ENCODE results near the gene TEX2.

Gene TEX2

GRCh38 chr17:64110379-64111152 lies 152.5 kb downstream of the TEX2 start:
- no peak for DNase-seq

DNA sequence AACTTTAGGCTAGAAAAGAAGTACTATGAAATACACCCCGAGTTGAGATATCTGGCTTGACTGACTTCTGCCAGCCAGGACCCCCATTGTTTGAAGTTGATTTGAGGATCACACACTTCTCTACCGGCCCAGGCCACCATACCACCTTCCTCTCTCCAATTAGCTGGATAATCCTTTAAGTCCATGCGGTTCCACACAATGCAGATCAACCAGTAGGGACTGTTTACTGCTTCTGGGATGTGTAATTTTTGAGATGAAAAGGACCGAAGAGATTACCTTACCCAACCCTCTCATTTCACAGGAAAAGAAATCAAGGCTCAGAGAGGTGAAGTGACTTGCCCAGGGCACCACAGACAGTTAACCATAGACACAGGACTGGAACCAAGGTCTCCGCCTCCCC lies 153.7 kb downstream of the TEX2 start:
- DNase-seq: peak; percentile 90

GRCh38 chr17:64107500-64108236 lies 155.4 kb downstream of the TEX2 start:
- DNase-seq: no peak

DNA sequence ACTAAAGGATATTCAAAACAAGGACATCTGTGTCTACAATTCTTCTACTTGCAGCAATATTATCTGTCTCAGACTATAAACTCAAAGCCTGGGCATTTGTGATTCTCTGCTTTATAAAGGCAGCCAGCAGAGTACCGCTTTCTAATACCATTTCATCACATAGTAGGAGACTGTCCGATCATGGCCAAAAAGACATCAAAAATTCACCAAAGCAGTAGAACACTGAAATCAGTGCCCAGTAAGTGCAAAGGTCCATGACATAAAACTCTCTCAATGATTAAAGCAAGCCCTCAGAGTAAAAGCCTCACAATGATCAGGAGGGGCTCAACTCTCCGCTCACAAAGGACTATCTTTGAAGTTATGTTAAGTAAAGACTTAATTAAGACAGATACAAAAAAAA lies 156.1 kb downstream of the TEX2 start:
- DNase-seq: no peak

DNA sequence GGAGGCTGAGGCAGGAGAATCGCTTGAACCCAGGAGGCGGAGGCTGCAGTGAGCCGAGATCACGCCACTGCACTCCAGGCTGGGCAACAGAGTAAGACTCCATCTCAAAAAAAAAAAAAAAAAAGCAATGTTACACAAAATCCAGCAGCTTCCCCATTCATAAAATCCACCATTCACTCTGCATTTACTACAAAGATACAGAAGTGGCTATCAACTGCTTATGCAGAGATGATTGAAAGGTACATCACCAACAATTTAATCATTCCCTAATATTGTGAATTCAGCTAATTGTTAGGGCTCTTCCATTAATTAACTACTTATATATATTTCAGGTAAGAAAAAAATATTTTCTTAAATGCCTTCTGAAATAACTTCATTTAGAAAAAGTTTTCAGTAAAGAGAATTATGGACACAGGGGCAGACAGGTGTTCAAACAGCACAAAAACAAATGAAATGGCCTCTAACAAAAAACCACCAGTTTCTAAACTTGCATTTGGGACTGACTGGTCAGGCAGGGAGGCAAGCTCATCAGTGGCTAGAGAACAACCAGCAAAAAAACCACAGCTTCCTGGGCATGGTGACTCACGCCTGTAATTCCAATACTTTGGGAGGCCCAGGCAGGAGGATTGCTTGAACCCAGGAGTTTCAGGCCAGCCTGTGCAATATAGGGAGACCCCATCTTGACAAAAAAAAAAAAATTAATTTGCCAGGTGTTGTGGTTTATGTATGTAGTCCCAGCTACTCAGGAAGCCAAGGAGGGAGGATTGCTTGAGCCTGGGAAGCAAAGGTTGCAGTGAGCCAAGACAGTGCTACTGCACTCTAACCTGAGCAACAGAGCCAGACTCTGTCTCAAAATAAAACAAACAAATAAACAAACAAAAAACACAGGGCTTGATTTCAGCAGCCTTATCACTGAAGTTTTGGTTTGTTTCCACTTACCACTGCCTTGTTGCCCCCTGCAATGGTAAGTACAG lies 159.4 kb downstream of the TEX2 start:
- DNase-seq: no peak

DNA sequence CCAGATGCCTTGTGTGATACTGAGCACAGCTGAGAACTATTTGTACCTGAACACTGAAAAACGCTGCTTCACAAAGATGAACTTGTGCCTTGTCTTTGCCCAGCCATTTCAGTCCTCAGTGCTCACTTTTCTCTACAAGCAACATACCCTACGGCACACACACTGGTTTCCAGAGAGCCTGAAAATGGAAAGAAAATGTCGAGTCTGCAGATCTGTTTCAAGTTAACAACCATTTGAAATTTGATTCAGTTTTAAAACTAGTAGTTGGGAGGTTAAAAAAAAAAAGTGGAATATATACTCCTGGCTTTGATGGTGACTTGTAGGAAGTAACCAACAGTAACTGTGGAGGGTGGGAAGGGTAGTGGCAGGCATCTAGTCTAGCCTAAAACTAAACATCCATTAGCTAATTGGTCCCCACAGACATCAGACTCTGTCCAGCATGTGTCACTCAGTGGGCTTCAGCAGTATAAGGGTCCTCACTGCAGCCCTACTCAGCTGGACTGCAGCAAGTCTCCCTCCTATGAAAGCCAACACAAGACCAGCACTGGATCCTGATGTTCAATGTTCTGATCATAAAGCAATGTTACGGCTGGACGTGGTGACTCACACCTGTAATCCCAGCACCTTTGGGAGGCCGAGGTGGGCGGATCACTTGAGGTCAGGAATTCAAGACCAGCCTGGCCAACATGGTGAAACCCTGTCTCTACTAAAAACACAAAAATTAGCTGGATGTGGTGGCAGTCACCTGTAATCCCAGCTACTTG lies 160.3 kb downstream of the TEX2 start:
- DNase-seq: no peak

DNA sequence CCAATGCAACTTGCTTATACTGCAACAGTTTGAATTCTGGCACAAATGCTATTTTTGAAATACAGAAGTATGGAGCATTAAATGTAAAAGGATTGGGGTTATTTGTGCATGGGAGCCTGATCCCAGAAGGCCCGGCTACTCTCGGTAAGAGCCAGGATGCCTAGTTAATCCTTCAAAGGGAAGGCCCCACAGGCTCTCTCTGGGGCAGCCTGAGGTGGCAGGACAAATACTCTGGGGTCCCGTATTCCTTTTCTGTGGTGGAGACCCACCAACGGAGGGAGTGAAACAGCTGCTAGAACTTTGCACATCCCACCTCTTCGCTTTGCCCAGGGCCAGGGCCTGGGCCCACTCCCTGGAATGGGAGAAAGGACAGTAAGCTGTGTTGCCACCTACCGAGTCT lies 163.5 kb downstream of the TEX2 start:
- DNase-seq: peak; percentile 85

All from NCI-H82 (cell line).